ENCODE measurements around the gene THAP6. TPM values are rescaled to one million over a fixed set of nuclear protein-coding genes. Genes with fewer than 3 reads are reported as not detected.

Gene THAP6
- total and polyA plus RNA-seq, 12 donors, result 4.2 to 54.4 (median 18.7) TPM

GRCh38 chr4:75566911-75567310 is 52.6 kb downstream of the THAP6 start:
- 42 to 56% (median 44%) methylated on average over 1 of the region's 1 CpG for WGBS, 4 donors

GRCh38 chr4:75567725-75568124 is 53.5 kb downstream of the THAP6 start:
- intact Hi-C loops (cut with DNase I), result no loop called here
- DNase-seq, result no peak
- no peaks in the 10 kb centered on the region for H3K9me3 ChIP-seq (replicated peaks in 1 of 3)
- TF ChIP-seq CTCF (IDR thresholded peaks at IDR 0.05) (no peak), POLR2A (IDR thresholded peaks at IDR 0.05) (no peak)
- H3K27me3 ChIP-seq, result no peaks in the 10 kb centered on the region
- H3K4me3 ChIP-seq, result no peak overlapping the region
- H3K27ac ChIP-seq, result no peak overlapping the region
- H3K4me1 ChIP-seq (replicated peaks in 1 of 2), result no peaks in the 10 kb centered on the region
- no peaks in the 10 kb centered on the region for H3K36me3 ChIP-seq (replicated peaks in 1 of 2)
- 63 to 80% (median 75%) methylated on average over 2 of the region's 2 CpGs for WGBS, 4 donors

More at GRCh38 chr4:75566911-75567310, 52.6 kb downstream of the THAP6 start:
- no peaks in the 10 kb centered on the region for H3K9me3 ChIP-seq (replicated peaks in 1 of 3)
- TF ChIP-seq POLR2A (IDR thresholded peaks at IDR 0.05) (no peak), CTCF (IDR thresholded peaks at IDR 0.05) (no peak)
- DNase-seq, result no peak
- no peak overlapping the region for H3K27ac ChIP-seq
- no peak overlapping the region for H3K4me3 ChIP-seq
- H3K27me3 ChIP-seq, result no peaks in the 10 kb centered on the region
- H3K36me3 ChIP-seq (replicated peaks in 1 of 2), result no peaks in the 10 kb centered on the region
- H3K4me1 ChIP-seq (replicated peaks in 1 of 2), result no peaks in the 10 kb centered on the region
- intact Hi-C loops (cut with DNase I), result no loop called here

Other genes with a start within 250 kb of the THAP6 start
- 10 to 100 TPM; 18.7 to 54.2 (median 32.7) TPM for gene RCHY1, start 70 bp upstream of the THAP6 start, total RNA-seq
- gene RCHY1, start 70 bp upstream of the THAP6 start, polyA plus RNA-seq, result 10 to 100 TPM in 2 of 3 donors, 1 to 10 TPM in 1; 7.4 to 52.7 (median 15.3) TPM
- not detected for gene ODAPH, start 41.6 kb downstream of the THAP6 start, total RNA-seq
- under 1 TPM in 2 of 3 donors, not detected in 1; 0.13 to 0.24 TPM for gene ODAPH, start 41.6 kb downstream of the THAP6 start, polyA plus RNA-seq
- gene CDKL2, start 116.1 kb downstream of the THAP6 start, total RNA-seq, result 1 to 10 TPM in 2 of 9 donors, under 1 TPM in 7; 0.17 to 1.8 (median 0.63) TPM
- gene CDKL2, start 116.1 kb downstream of the THAP6 start, polyA plus RNA-seq, result 1 to 10 TPM in 1 of 3 donors, under 1 TPM in 2; 0.13 to 1.1 (median 0.32) TPM
- gene G3BP2, start 158.9 kb downstream of the THAP6 start, total RNA-seq, result 100 to 1,000 TPM in 8 of 9 donors, 10 to 100 TPM in 1; 80.4 to 215 (median 116) TPM
- 100 to 1,000 TPM in 1 of 3 donors, 10 to 100 TPM in 2; 10.0 to 167 (median 22.6) TPM for gene G3BP2, start 158.9 kb downstream of the THAP6 start, polyA plus RNA-seq
- 100 to 1,000 TPM in 1 of 9 donors, 10 to 100 TPM in 8; 55.3 to 109 (median 71.4) TPM for gene USO1, start 210.1 kb downstream of the THAP6 start, total RNA-seq
- gene USO1, start 210.1 kb downstream of the THAP6 start, polyA plus RNA-seq, result 100 to 1,000 TPM in 1 of 3 donors, 10 to 100 TPM in 2; 27.4 to 102 (median 29.4) TPM

Data from adrenal gland (tissue), 12 donors.